Measurements from ENCODE around the gene COX18. TPM values are rescaled to one million over a fixed set of nuclear protein-coding genes. Genes with fewer than 3 reads are reported as not detected.

COX18 gene
- total and polyA plus RNA-seq, 2 of the 4 experiments (the other 2 are of a cell fraction), result 8.0 to 22.0 TPM

GRCh38 chr4:73053974-73054480 is 15.5 kb downstream of the COX18 start:
- Histone ChIP-seq H4K91ac (ENCODE audit: insufficient read depth, low read depth, low read length) (no peak overlapping the region), H3K9me3 (ENCODE audit: control insufficient read depth, insufficient read depth, low read length) (no peaks in the 10 kb centered on the region), H3K79me1 (ENCODE audit: low read depth in 1 of 2, low read length in 2 of 2) (no peaks in the 10 kb centered on the region), H3K14ac (replicated peaks; ENCODE audit: low read depth, low read length) (no peak overlapping the region), H2BK5ac (ENCODE audit: low read depth, low read length, poor library complexity, severe bottlenecking) (no peak overlapping the region), H2BK20ac (ENCODE audit: low read depth, low read length) (no peak overlapping the region), H2AFZ (replicated peaks; ENCODE audit: low read length, poor library complexity) (no peak overlapping the region), H3K36me3 (ENCODE audit: control insufficient read depth, insufficient read depth, low read length) (peaks cover 13% of the 10 kb centered on the region), H2BK15ac (ENCODE audit: low read depth, low read length) (no peak overlapping the region), H2AK5ac (ENCODE audit: low read depth, low read length) (no peak overlapping the region), H3K4ac (ENCODE audit: low read depth, low read length) (no peak overlapping the region), H3K4me2 (ENCODE audit: low read depth, low read length) (no peak overlapping the region), H4K5ac (ENCODE audit: low read depth, low read length) (no peak overlapping the region), H3K9me1 (ENCODE audit: insufficient read depth, low read length) (no peaks in the 10 kb centered on the region), H3K27ac (ENCODE audit: insufficient read depth, low read length) (no peak overlapping the region), H3K9ac (ENCODE audit: low read depth, low read length) (no peak overlapping the region), H3K23ac (ENCODE audit: low read depth, low read length) (no peak overlapping the region), H2BK120ac (ENCODE audit: low read depth, low read length) (no peak overlapping the region), H4K20me1 (ENCODE audit: insufficient read depth, low read length) (no peaks in the 10 kb centered on the region), H2AK9ac (replicated peaks; ENCODE audit: low read depth, low read length, poor library complexity) (no peak overlapping the region), H3K4me1 (ENCODE audit: control insufficient read depth, insufficient read depth, low read length) (0 out of 2 replicates have a peak, but pooled peaks cover 1% of the 10 kb centered on the region), H4K8ac (ENCODE audit: low read depth in 2 of 2, low read length in 2 of 2) (no peak overlapping the region), H3K27me3 (ENCODE audit: control insufficient read depth, insufficient read depth, low read length) (no peaks in the 10 kb centered on the region), H3K56ac (ENCODE audit: extremely low read depth, insufficient read depth, low read length) (no peak overlapping the region), H3K18ac (ENCODE audit: low read depth, low read length) (no peak overlapping the region), H3K4me3 (ENCODE audit: insufficient read depth, low read depth, low read length) (no peak overlapping the region)
- intact Hi-C loops (cut with micrococcal nuclease) (no loop called here), in situ Hi-C loops (cut with MboI; ENCODE audit: low sequenced_read_pairs) (no loop called here), dilution Hi-C loops (cut with HindIII; ENCODE audit: low sequenced_read_pairs, unreplicated experiment) (no loop called here)
- ATAC-seq (ENCODE audit: low read depth) (no peak), DNase-seq (peak; percentile 50)
- ChIA-PET POLR2A (ENCODE audit: unreplicated experiment) (no interaction called here), CTCF (no interaction called here)
- no TSS peak for BruUV-seq (replicated peaks)
- WGBS, 2 experiments (ENCODE audit: extremely low coverage in 2 of 2, insufficient read length in 1 of 2), result no CpG with 5 or more reads among the region's 2 CpGs
- TF ChIP-seq MXI1 (IDR thresholded peaks at IDR 0.05; ENCODE audit: borderline replicate concordance, low read depth, low read length) (no peak), MAZ (IDR thresholded peaks at IDR 0.05; ENCODE audit: borderline replicate concordance, low read depth, low read length) (no peak), BHLHE40 (IDR thresholded peaks at IDR 0.05; ENCODE audit: low read depth, low read length) (no peak), POLR2A (IDR thresholded peaks at IDR 0.05; ENCODE audit: low read depth, low read length) (no peak), CEBPB (IDR thresholded peaks at IDR 0.05; ENCODE audit: low read depth, low read length) (no peak), FOS (IDR thresholded peaks at IDR 0.05; ENCODE audit: low read depth, low read length) (no peak), CTCF (conservative IDR thresholded peaks at IDR 0.05; ENCODE audit: low read depth, low read length) (no peak), SMC3 (IDR thresholded peaks at IDR 0.05; ENCODE audit: low read depth, low read length) (no peak), RCOR1 (IDR thresholded peaks at IDR 0.05; ENCODE audit: insufficient replicate concordance, low read length) (no peak)
- TF ChIP-seq, protein P1, sequence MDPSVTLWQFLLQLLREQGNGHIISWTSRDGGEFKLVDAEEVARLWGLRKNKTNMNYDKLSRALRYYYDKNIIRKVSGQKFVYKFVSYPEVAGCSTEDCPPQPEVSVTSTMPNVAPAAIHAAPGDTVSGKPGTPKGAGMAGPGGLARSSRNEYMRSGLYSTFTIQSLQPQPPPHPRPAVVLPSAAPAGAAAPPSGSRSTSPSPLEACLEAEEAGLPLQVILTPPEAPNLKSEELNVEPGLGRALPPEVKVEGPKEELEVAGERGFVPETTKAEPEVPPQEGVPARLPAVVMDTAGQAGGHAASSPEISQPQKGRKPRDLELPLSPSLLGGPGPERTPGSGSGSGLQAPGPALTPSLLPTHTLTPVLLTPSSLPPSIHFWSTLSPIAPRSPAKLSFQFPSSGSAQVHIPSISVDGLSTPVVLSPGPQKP (IDR thresholded peaks at IDR 0.05; ENCODE audit: borderline replicate concordance, low read depth, low read length), result no peak
- TF ChIP-seq, protein P2, sequence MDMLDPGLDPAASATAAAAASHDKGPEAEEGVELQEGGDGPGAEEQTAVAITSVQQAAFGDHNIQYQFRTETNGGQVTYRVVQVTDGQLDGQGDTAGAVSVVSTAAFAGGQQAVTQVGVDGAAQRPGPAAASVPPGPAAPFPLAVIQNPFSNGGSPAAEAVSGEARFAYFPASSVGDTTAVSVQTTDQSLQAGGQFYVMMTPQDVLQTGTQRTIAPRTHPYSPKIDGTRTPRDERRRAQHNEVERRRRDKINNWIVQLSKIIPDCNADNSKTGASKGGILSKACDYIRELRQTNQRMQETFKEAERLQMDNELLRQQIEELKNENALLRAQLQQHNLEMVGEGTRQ (IDR thresholded peaks at IDR 0.05; ENCODE audit: low read depth, low read length), result no peak
